ENCODE data around the gene DPM2. TPM values are rescaled to one million over a fixed set of nuclear protein-coding genes. Genes with fewer than 3 reads are reported as not detected.

Gene DPM2
- total and polyA plus RNA-seq, 9 donors, result 10.6 to 37.1 (median 27.3) TPM

GRCh38 chr9:127966416-127967150 is 28.9 kb upstream of the DPM2 start:
- WGBS, 3 donors, result 72 to 81% (median 78%) methylated on average over 8 of the region's 8 CpGs
- intact Hi-C loops (cut with DNase I), result no loop called here
- TF ChIP-seq POLR2A (IDR thresholded peaks at IDR 0.05), result no peak
- TF ChIP-seq EP300 (IDR thresholded peaks at IDR 0.05), result no peak
- TF ChIP-seq, protein P1, sequence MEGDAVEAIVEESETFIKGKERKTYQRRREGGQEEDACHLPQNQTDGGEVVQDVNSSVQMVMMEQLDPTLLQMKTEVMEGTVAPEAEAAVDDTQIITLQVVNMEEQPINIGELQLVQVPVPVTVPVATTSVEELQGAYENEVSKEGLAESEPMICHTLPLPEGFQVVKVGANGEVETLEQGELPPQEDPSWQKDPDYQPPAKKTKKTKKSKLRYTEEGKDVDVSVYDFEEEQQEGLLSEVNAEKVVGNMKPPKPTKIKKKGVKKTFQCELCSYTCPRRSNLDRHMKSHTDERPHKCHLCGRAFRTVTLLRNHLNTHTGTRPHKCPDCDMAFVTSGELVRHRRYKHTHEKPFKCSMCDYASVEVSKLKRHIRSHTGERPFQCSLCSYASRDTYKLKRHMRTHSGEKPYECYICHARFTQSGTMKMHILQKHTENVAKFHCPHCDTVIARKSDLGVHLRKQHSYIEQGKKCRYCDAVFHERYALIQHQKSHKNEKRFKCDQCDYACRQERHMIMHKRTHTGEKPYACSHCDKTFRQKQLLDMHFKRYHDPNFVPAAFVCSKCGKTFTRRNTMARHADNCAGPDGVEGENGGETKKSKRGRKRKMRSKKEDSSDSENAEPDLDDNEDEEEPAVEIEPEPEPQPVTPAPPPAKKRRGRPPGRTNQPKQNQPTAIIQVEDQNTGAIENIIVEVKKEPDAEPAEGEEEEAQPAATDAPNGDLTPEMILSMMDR (IDR thresholded peaks at IDR 0.05), result no peak
- no peak overlapping the region for H3K4me3 ChIP-seq
- no peaks in the 10 kb centered on the region for H3K36me3 ChIP-seq
- no peaks in the 10 kb centered on the region for H3K9me3 ChIP-seq
- DNase-seq, result peak in 2 of 5 donors; percentile 37
- H3K4me1 ChIP-seq (ENCODE audit: insufficient read depth), result peaks cover 70% of the 10 kb centered on the region
- H3K27me3 ChIP-seq, result no peaks in the 10 kb centered on the region
- H3K27ac ChIP-seq, result peak overlapping the region in 1 of 2 donors; percentile 82

DNA sequence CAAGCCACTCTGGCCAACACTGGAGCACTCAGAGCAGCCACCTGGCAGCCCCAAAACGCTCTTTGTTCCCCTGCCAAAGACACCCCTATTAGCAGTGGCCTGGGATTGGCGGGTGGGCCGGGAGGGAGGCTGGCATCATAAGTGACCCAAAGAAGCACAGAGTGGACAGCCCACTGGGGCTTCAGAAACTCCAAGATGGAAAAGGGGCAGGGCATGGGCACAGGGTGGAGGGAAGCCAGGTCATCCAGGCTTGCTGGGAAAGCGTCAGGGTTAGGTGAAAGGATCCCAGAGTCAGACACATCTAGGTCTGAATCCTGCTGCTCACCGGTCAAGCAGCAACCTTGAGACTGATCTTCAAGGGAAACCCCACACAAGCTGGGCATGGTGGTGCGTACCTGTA is 28.3 kb upstream of the DPM2 start:
- intact Hi-C loops (cut with DNase I), result no loop called here
- no peak for DNase-seq
- TF ChIP-seq POLR2A (IDR thresholded peaks at IDR 0.05), result no peak
- no peak for TF ChIP-seq EP300 (IDR thresholded peaks at IDR 0.05)
- TF ChIP-seq, protein P1 (IDR thresholded peaks at IDR 0.05), result no peak

DNA sequence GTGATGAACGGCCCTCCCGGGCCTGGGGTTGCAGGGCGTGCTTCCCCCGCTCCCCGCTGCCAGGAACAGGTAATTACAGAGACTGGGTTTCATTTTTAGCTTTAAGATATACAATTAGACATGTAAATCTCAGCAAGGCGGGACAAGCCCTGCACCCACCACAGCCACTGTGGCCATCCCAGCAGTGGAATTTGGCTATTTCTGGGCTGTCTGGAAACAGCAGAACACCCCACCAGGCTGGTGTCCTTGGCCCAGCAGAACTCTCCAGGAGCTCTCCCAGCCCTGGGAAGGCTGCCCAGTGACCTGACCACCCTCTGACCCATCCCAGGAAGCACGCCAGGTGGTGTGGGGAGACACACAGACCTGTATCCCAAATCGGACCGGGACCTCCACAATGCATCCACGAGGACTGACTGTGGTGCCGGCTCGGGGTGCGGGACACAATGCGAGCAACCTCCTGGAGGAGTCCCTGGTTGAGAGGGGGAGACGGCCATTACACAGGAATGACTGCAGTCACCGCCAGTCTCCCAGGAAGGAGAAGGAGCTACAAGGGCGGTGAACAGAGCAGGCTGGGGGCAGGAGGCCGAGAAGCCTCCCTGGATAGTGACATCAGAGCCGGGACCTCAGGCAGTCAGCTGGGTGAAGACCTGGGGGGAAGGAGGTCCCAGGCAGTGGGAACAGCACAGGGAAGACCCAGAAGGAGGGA is 25.9 kb upstream of the DPM2 start:
- no peaks in the 10 kb centered on the region for H3K36me3 ChIP-seq
- intact Hi-C loops (cut with DNase I), result no loop called here
- 17 to 25% (median 21%) methylated on average over 18 to 19 of the region's 19 CpGs for WGBS, 3 donors
- H3K27me3 ChIP-seq, result no peaks in the 10 kb centered on the region
- TF ChIP-seq POLR2A (IDR thresholded peaks at IDR 0.05) (no peak), EP300 (IDR thresholded peaks at IDR 0.05) (no peak)
- TF ChIP-seq, protein P1 (IDR thresholded peaks at IDR 0.05), result no peak
- no peaks in the 10 kb centered on the region for H3K9me3 ChIP-seq
- peaks cover 61% of the 10 kb centered on the region for H3K4me1 ChIP-seq (ENCODE audit: insufficient read depth)
- H3K27ac ChIP-seq, result peak overlapping the region; percentile 48 to 82
- peak; percentile 81 to 92 (median 87) for DNase-seq
- H3K4me3 ChIP-seq, result no peak overlapping the region

More for the DNA sequence above, 28.3 kb upstream of the DPM2 start:
- Histone ChIP-seq H3K27ac (peak overlapping the region; percentile 65 to 82), H3K27me3 (no peaks in the 10 kb centered on the region), H3K9me3 (no peaks in the 10 kb centered on the region), H3K4me3 (no peak overlapping the region), H3K4me1 (ENCODE audit: insufficient read depth) (peaks cover 70% of the 10 kb centered on the region), H3K36me3 (no peaks in the 10 kb centered on the region)
- WGBS, 3 donors, result 23 to 35% (median 23%) methylated on average over 5 to 6 of the region's 6 CpGs

DNA sequence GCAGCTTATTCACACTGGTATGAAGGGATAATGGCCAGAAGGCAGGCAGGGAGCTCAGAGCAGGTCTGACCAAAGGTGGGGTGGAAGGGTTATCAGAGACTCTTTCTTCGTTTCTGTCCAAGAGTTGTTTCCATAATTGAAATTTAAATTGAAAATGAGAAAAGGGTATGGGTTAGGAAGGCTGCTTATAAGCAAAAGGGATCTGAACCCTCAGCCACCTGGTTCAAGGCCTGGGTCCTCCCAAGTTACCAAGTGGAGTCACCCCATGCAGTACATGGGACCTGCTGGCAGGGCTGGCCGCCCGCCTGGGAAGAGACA is 25.3 kb upstream of the DPM2 start:
- no peaks in the 10 kb centered on the region for H3K27me3 ChIP-seq
- H3K9me3 ChIP-seq, result no peaks in the 10 kb centered on the region
- no peaks in the 10 kb centered on the region for H3K36me3 ChIP-seq
- peaks cover 57% of the 10 kb centered on the region for H3K4me1 ChIP-seq (ENCODE audit: insufficient read depth)
- no peak overlapping the region for H3K4me3 ChIP-seq
- DNase-seq, result no peak
- 26 to 34% (median 33%) methylated on average over 3 of the region's 3 CpGs for WGBS, 3 donors
- intact Hi-C loops (cut with DNase I), result no loop called here
- peak overlapping the region; percentile 48 to 82 for H3K27ac ChIP-seq
- TF ChIP-seq, protein P1 (IDR thresholded peaks at IDR 0.05), result no peak
- no peak for TF ChIP-seq EP300 (IDR thresholded peaks at IDR 0.05)
- no peak for TF ChIP-seq POLR2A (IDR thresholded peaks at IDR 0.05)
